ENCODE results near the gene ZXDB.
"Not testable (repeated sequence)": the region's sequence is repeated elsewhere in the genome, so short reads cannot be mapped to it uniquely, and the experiment has no call there.

ZXDB gene

GRCh38 chrX:57596516-57596915 is 4.7 kb downstream of the ZXDB start:
- TF ChIP-seq CTCF (IDR thresholded peaks at IDR 0.05) = no peak
- no peak for DNase-seq
- H3K27ac ChIP-seq = peak overlapping the region in 1 of 2 donors; percentile 35
- no peak overlapping the region for H3K4me3 ChIP-seq
- H3K9me3 ChIP-seq = no peaks in the 10 kb centered on the region
- peaks cover 0 to 19% (median 1%) of the 10 kb centered on the region in 4 donors for H3K4me1 ChIP-seq
- intact Hi-C loops (cut with DNase I; ENCODE audit: low total_unique reads) = loop anchor here (10.0 kb wide), 1 partner anchor 308 kb away; no protein-coding TSS in a partner anchor
- H3K36me3 ChIP-seq = no peaks in the 10 kb centered on the region
- no peaks in the 10 kb centered on the region for H3K27me3 ChIP-seq

DNA sequence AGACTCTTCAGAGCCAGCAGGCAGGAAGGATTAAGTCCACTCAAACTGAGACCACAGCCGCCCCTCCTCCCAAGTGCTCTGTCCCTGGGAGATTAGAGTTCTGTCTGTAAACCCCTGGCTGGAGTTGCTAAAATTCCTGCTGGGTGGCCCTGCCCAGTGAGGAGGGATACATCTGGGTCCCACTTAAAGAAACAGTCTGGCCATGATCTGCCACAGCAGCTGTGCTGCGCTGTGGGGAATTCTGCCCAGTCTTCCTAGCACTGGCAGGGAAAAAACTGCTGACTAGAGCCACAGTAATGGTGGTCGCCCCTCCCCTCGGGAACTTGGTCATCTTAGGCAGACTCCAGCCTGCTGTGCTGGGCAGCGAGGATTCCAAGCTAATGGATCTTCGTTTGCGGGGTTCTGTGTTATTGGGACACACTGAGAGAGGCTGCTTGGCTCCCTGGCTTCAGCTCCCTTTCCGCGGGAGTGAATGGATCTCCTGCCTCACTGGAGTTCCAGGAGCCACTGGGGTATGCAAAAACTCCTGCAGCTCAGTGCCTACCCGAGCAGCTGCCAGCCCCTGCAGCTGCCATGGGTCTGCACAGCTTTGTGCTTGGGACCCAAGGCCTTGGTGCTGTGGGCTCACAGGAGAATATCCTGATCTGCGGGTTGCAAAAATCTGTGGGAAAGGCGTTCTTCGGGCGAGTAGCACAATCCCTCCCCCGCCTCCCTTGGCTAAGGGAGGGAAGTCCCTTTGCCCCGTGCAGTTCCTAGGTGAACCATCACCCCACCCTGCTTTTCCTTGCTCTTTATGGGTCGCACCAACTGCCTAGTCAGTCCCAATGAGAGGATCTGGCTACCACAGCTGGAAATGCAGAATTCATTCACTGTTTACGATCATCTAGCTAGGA is 15.7 kb downstream of the ZXDB start:
- Histone ChIP-seq H3K36me3 (peaks cover 0 to 9% (median 0%) of the 10 kb centered on the region in 3 donors), H3K4me1 (no peaks in the 10 kb centered on the region), H3K27me3 (no peaks in the 10 kb centered on the region), H3K27ac (no peak overlapping the region), H3K9me3 (peaks cover 0 to 13% (median 4%) of the 10 kb centered on the region in 3 donors), H3K4me3 (no peak overlapping the region)
- no peak for DNase-seq
- intact Hi-C loops (cut with DNase I; ENCODE audit: low total_unique reads) = no loop called here
- TF ChIP-seq CTCF (IDR thresholded peaks at IDR 0.05) = no peak

GRCh38 chrX:57613351-57613750 is 21.5 kb downstream of the ZXDB start:
- H3K4me1 ChIP-seq; H3K27me3 ChIP-seq; DNase-seq; H3K27ac ChIP-seq; intact Hi-C loops (cut with DNase I; ENCODE audit: low total_unique reads); H3K4me3 ChIP-seq: not testable (repeated sequence)
- Histone ChIP-seq H3K9me3 (peaks cover 0 to 28% (median 8%) of the 10 kb centered on the region in 3 donors), H3K36me3 (peaks cover 0 to 12% (median 0%) of the 10 kb centered on the region in 3 donors)

DNA sequence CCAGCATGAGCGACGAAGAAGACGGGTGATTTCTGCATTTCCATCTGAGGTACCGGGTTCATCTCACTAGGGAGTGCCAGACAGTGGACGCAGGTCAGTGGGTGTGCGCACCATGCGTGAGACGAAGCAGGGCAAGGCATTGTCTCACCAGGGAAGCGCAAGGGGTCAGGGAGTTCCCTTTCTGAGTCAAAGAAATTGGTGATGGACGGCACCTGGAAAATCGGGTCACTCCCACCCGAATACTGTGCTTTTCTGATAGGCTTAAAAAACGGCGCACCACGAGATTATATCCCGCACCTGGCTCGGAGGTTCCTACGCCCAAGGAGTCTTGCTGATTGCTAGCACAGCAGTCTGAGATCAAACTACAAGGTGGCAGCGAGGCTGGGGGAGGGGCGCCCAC is 37.6 kb downstream of the ZXDB start:
- H3K9me3 ChIP-seq = peaks cover 0 to 50% (median 21%) of the 10 kb centered on the region in 3 donors
- H3K36me3 ChIP-seq; H3K4me3 ChIP-seq; H3K27me3 ChIP-seq; H3K27ac ChIP-seq; intact Hi-C loops (cut with DNase I; ENCODE audit: low total_unique reads); DNase-seq; H3K4me1 ChIP-seq: not testable (repeated sequence)

- H3K9me3 ChIP-seq = peaks cover 0 to 51% (median 27%) of the 10 kb centered on the region in 3 donors
These were observed 48.8 kb downstream of the ZXDB start for GRCh38 chrX:57640674-57641016.

DNA sequence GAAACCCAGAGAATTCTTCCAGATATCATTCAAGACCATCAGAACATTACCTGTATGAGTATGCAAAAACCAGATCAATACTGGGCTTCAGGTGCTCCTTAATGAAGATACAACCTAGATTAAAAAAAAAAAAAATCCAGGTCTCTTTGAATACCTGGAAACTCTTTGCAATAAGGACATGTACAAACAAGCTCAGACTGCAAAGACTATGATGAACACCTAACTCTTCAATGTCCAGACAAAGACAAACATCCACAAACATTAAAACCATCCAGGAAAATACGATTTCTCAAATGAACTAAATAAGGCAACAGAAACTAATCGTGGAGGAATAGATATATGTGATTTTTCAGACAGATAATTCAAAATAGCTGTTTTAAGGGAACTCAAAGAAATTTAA is 49.5 kb downstream of the ZXDB start:
- Histone ChIP-seq H3K27ac (no peak overlapping the region), H3K4me1 (no peaks in the 10 kb centered on the region), H3K9me3 (peaks cover 0 to 47% (median 27%) of the 10 kb centered on the region in 3 donors), H3K27me3 (no peaks in the 10 kb centered on the region), H3K4me3 (no peak overlapping the region), H3K36me3 (peaks cover 0 to 3% (median 0%) of the 10 kb centered on the region in 3 donors)
- no peak for TF ChIP-seq CTCF (IDR thresholded peaks at IDR 0.05)
- intact Hi-C loops (cut with DNase I; ENCODE audit: low total_unique reads) = no loop called here
- no peak for DNase-seq

More at GRCh38 chrX:57640674-57641016, 48.8 kb downstream of the ZXDB start:
- peaks cover 0 to 3% (median 0%) of the 10 kb centered on the region in 3 donors for H3K36me3 ChIP-seq
- TF ChIP-seq CTCF (IDR thresholded peaks at IDR 0.05) = no peak
- no peak overlapping the region for H3K4me3 ChIP-seq
- H3K27ac ChIP-seq = no peak overlapping the region
- H3K27me3 ChIP-seq = no peaks in the 10 kb centered on the region
- H3K4me1 ChIP-seq = no peaks in the 10 kb centered on the region
- intact Hi-C loops (cut with DNase I; ENCODE audit: low total_unique reads) = no loop called here
- no peak for DNase-seq
